ENCODE data around the gene SIGLEC10.

SIGLEC10 gene

DNA sequence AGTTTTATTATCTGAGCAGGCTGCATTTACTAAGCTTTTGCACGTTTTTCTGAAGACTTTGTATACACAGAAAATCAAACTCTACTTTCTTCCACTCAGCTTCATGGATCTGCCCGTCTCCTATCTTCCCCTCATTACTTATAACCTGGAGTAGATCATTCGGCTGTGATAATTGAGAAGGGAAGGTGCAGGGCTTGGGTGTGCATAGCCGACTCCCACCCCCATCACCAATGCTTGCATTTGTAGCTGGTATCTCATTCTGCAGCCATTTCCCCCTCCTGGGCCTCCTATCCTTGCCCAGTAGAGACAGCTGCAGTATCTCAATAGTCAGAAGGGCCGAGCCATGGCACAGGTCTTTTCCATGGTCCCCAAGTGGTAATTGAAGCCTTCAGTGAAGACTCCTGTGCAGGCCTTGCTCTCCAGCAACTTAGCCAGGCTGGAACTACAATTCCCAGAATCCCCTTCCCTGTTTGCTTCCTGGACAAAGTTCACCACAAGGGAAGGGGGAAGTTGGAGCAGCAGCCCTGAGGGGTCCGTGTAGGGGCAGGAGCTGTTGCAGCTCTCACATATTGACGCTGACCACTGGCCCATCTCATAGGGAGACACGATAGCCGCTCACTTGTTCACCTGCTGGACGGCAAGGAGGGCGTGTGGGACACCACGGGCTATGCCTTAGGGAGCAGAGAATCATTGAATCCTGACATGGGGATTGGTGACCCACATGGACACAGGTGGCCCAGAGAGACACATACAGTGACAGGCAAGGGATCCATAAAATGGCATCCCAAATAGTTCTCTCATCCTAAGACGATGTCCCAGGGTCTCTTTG, 42.9 kb upstream of the SIGLEC10 start:
- Histone ChIP-seq H3K27me3 (no peaks in the 10 kb centered on the region), H3K36me3 (no peaks in the 10 kb centered on the region), H3K9me3 (no peaks in the 10 kb centered on the region), H3K4me3 (ENCODE audit: low read depth in 1 of 2, low read length in 1 of 2) (peak overlapping the region; percentile 28 to 31), H3K4me1 (ENCODE audit: control insufficient read depth in 1 of 2, insufficient read depth in 1 of 2, low read depth in 1 of 2, low read length in 1 of 2) (peaks cover 59 to 63% of the 10 kb centered on the region in 2 experiments), H3K27ac (peak overlapping the region; percentile 80)
- TF ChIP-seq, protein P1, sequence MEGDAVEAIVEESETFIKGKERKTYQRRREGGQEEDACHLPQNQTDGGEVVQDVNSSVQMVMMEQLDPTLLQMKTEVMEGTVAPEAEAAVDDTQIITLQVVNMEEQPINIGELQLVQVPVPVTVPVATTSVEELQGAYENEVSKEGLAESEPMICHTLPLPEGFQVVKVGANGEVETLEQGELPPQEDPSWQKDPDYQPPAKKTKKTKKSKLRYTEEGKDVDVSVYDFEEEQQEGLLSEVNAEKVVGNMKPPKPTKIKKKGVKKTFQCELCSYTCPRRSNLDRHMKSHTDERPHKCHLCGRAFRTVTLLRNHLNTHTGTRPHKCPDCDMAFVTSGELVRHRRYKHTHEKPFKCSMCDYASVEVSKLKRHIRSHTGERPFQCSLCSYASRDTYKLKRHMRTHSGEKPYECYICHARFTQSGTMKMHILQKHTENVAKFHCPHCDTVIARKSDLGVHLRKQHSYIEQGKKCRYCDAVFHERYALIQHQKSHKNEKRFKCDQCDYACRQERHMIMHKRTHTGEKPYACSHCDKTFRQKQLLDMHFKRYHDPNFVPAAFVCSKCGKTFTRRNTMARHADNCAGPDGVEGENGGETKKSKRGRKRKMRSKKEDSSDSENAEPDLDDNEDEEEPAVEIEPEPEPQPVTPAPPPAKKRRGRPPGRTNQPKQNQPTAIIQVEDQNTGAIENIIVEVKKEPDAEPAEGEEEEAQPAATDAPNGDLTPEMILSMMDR (IDR thresholded peaks at IDR 0.05): no peak

DNA sequence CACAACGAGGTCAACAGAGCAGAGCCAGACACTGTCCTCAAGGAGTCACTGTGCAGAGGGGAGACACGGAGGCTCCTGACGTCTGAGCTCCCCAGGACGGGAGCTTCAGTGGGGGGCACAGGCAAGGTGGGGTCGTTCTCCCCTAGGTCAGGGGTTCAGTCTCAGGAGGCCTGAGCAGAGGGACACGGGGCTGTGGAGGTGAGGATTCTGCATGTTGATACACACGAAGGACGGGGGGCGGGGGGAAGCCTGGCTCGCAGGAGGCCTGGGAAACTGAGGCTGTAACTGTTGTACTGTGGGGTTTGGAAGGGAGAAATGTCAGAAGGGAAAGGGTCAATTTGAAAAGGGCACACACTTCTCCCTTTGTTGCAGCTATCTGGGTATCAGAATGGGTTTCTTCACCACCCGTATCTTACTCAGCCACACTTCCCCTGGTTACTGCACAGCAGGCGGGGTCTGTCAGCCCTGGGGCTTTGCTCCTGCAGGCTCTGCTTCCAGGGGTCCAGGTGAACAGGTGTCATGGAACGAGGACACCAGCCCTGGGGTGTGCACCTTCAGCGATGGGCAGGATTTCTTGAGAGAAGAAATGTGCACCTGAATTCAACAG, 41.6 kb upstream of the SIGLEC10 start:
- Histone ChIP-seq H3K36me3 (no peaks in the 10 kb centered on the region), H3K27ac (no peak overlapping the region), H3K4me1 (ENCODE audit: control insufficient read depth in 1 of 2, insufficient read depth in 1 of 2, low read depth in 1 of 2, low read length in 1 of 2) (peaks cover 55 to 59% of the 10 kb centered on the region in 2 experiments), H3K4me3 (ENCODE audit: low read depth in 1 of 2, low read length in 1 of 2) (no peak overlapping the region), H3K27me3 (no peaks in the 10 kb centered on the region), H3K9me3 (no peaks in the 10 kb centered on the region)
- TF ChIP-seq, protein P1 (IDR thresholded peaks at IDR 0.05): no peak

DNA sequence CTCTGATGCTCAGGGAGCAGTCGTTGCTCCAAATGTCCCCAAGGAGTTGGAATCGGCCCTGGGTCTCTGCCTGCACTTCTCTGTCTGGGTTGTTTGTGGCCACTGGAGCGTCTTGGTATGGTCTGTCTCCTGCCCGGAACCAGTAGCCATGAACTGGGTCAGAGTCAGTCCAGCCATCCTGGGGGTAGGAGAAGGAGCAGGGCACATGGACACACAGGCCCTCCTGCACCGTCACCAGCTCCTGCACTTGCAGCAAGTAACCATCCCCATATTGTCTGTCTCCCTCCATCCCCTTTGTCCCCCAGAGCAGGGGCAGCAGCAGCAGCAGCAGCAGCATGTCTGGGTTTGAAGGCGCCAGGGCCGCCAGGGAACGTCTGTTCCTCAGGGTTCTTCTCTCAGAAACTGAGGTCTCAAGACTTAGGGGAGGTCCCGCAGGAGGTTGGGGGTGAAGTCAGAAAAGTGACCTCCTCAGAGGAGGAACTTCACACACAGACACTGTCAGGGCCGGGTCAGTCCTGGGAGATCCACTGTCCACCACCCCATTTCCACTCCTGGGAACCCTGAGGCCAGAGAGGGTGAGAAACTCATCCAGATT, 40.7 kb upstream of the SIGLEC10 start, which contains the start of gene SIGLEC8:
Gene SIGLEC8 (minus strand): TSS at position 404 of the 595 bp plus-strand sequence. CDS start 67 bp downstream, at position 337.
- H3K36me3 ChIP-seq: no peaks in the 10 kb centered on the region
- TF ChIP-seq, protein P1 (IDR thresholded peaks at IDR 0.05): no peak
- H3K4me3 ChIP-seq (ENCODE audit: low read depth in 1 of 2, low read length in 1 of 2): no peak within 1 kb of the TSS
- H3K27me3 ChIP-seq: no peaks in the 10 kb centered on the region
- H3K27ac ChIP-seq: no peak within 1 kb of the TSS
- peaks cover 52 to 54% of the 10 kb centered on the region in 2 experiments for H3K4me1 ChIP-seq (ENCODE audit: control insufficient read depth in 1 of 2, insufficient read depth in 1 of 2, low read depth in 1 of 2, low read length in 1 of 2)
- no peaks in the 10 kb centered on the region for H3K9me3 ChIP-seq

DNA sequence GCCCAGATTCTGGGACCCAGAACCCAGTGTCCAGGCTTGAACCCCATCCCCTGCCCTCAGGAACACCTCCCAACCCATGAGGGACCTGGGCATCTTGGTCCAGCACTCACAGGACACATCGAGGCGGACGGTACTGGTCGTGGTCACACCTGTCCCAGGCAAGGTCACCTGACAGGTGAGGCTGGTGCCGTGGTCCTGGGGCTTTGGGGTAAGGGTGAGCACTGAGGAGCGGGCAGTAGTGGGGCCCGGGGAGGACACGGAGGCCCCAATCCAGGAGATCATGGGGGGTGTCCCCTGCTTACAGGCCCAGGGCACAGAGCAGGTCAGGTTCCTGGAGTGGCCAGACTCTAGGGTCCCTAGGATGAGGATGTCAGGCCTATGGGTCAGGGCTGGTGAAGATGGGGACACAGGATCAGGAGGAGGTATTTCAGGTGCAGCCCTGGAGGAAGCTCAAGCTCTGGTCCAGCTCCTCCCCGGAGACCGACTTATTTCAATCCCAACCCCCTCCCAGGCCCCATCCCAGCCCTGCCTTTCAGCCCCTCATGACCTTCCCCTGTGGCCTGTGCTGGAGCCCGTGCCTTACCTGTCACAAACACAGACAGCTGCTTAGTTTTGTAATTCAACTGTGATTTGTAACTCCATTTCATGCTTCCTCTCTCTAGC, 40.0 kb upstream of the SIGLEC10 start:
- TF ChIP-seq, protein P1 (IDR thresholded peaks at IDR 0.05): no peak
- H3K4me1 ChIP-seq (ENCODE audit: control insufficient read depth in 1 of 2, insufficient read depth in 1 of 2, low read depth in 1 of 2, low read length in 1 of 2): peaks cover 46 to 47% of the 10 kb centered on the region in 2 experiments
- no peak overlapping the region for H3K27ac ChIP-seq
- H3K4me3 ChIP-seq (ENCODE audit: low read depth in 1 of 2, low read length in 1 of 2): no peak overlapping the region
- H3K27me3 ChIP-seq: no peaks in the 10 kb centered on the region
- H3K36me3 ChIP-seq: no peaks in the 10 kb centered on the region
- H3K9me3 ChIP-seq: no peaks in the 10 kb centered on the region

DNA sequence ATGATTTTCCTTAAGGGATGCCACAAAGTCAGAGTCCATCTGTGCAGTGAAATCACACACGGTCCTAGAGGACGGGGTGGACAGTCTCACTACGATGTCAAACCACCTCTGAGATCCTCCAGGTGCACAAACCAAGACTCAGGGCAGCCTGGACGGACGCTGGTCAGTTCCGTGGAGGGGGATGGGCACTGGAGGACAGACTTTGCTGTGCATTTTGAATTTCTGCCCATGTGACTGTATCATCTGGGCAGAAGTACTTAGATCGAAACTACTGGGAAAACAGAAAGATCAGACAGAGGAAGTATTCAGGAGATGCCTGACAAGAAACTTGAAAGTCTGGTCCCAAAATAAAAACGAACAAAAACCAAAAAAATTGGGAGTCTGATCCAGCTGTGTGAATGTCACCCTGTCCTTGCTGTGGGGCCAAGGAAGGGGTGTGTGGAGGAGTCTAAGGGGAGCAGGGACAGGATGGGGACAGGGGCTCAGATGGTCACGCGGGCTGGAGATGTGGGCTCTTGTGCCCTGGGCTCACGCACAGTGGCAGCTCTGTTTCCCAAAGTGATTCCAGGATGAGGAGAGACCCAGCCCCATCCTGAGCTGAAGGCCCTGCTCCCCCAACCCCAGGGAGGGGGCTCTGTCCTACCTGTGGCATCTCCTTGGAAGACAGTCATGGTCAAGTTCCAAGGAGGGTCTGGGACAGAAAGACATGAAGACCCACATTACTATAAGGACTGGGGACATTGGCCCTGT, 39.3 kb upstream of the SIGLEC10 start:
- Histone ChIP-seq H3K36me3 (no peaks in the 10 kb centered on the region), H3K27me3 (no peaks in the 10 kb centered on the region), H3K4me1 (ENCODE audit: control insufficient read depth in 1 of 2, insufficient read depth in 1 of 2, low read depth in 1 of 2, low read length in 1 of 2) (peaks cover 38 to 40% of the 10 kb centered on the region in 2 experiments), H3K9me3 (no peaks in the 10 kb centered on the region), H3K27ac (no peak overlapping the region), H3K4me3 (ENCODE audit: low read depth in 1 of 2, low read length in 1 of 2) (no peak overlapping the region)
- TF ChIP-seq, protein P1 (IDR thresholded peaks at IDR 0.05): no peak
